Measurements from ENCODE around the gene IFFO2. TPM values are rescaled to one million over a fixed set of nuclear protein-coding genes. Genes with fewer than 3 reads are reported as not detected.

The IFFO2 gene
- total and polyA plus RNA-seq, 2 of the 13 experiments (the other 11 are each of a cell fraction or from before 2014, with no cell fraction given): 7.3 to 16.7 TPM

GRCh38 chr1:18901147-18901951 is 55.1 kb downstream of the IFFO2 start (continued):
- TF ChIP-seq PAX8 (CRISPR knock-in tag; IDR thresholded peaks at IDR 0.05; ENCODE audit: borderline replicate concordance) (no peak), ZC3H4 (CRISPR knock-in tag; IDR thresholded peaks at IDR 0.05; ENCODE audit: borderline replicate concordance) (no peak), ZNF703 (CRISPR knock-in tag; IDR thresholded peaks at IDR 0.05; ENCODE audit: borderline replicate concordance) (no peak), ZNF224 (CRISPR knock-in tag; IDR thresholded peaks at IDR 0.05) (0 out of 2 replicates have a peak, but pooled peaks have one; percentile 15), MED8 (CRISPR knock-in tag; IDR thresholded peaks at IDR 0.05; ENCODE audit: insufficient replicate concordance) (peak; percentile 73), MYNN (CRISPR knock-in tag; IDR thresholded peaks at IDR 0.05; ENCODE audit: low read depth) (no peak), ZNF646 (CRISPR knock-in tag; IDR thresholded peaks at IDR 0.05) (0 out of 2 replicates have a peak, but pooled peaks have one; percentile 49), TAF1 (CRISPR knock-in tag; IDR thresholded peaks at IDR 0.05) (peak; percentile 74), PBX3 (CRISPR knock-in tag; IDR thresholded peaks at IDR 0.05; ENCODE audit: borderline replicate concordance) (no peak), ZNF770 (CRISPR knock-in tag; IDR thresholded peaks at IDR 0.05) (no peak), ZNF737 (CRISPR knock-in tag; IDR thresholded peaks at IDR 0.05; ENCODE audit: borderline replicate concordance) (no peak), MED1 (CRISPR knock-in tag; IDR thresholded peaks at IDR 0.05) (peak; percentile 93), RFXAP (CRISPR knock-in tag; IDR thresholded peaks at IDR 0.05; ENCODE audit: borderline replicate concordance) (peak; percentile 55; the same call in 1 of the 2 replicates), REXO4 (CRISPR knock-in tag; IDR thresholded peaks at IDR 0.05; ENCODE audit: borderline replicate concordance) (no peak), ZNF878 (CRISPR knock-in tag; IDR thresholded peaks at IDR 0.05) (peak; percentile 51; the same call in 1 of the 2 replicates)
